Hematopoietic multipotent progenitor cell (in vitro differentiated cells): ENCODE data around the gene CCDC85A. TPM values are rescaled to one million over a fixed set of nuclear protein-coding genes. Genes with fewer than 3 reads are reported as not detected.

Experiments
- DNase-seq, 3 donors: peaks; one replicate each; pipeline ENCODE4 v3.0.0-alpha.2; 2011 to 2015; ENCODE audit warnings: low read depth in 2 of 3, low spot score in 2 of 3
- total RNA-seq: library from RNA; depleted of rRNA; stranded (reverse); fragments of >200 nt; gene quantifications from one replicate; pipeline ENCODE4 v1.2.3, GENCODE V29; 2012

CCDC85A gene
- total RNA-seq, 1 donor = 0.27 TPM

DNA sequence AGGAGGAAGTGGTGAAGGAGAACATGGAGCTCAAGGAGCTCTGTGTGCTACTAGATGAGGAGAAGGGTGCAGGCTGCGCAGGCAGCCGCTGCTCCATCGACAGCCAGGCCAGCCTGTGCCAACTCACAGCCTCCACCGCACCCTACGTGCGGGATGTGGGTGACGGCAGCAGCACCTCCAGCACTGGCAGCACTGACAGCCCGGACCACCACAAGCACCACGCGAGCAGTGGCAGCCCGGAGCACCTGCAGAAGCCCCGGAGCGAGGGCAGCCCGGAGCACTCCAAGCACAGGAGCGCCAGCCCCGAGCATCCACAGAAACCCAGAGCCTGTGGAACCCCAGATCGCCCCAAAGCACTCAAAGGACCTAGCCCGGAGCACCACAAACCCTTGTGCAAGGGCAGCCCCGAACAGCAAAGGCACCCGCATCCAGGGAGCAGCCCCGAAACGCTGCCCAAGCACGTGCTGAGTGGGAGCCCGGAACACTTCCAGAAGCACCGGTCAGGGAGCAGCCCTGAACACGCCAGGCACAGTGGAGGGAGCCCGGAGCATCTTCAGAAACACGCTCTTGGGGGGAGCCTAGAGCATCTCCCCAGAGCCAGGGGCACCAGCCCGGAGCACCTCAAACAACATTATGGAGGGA is 9.0 kb downstream of the CCDC85A start:
- no peak for DNase-seq

GRCh38 chr2:56195563-56195962 is 11.8 kb downstream of the CCDC85A start:
- peak in 1 of 3 donors; percentile 21 for DNase-seq

- DNase-seq = no peak
These were observed 14.0 kb downstream of the CCDC85A start for GRCh38 chr2:56197816-56198215.

DNA sequence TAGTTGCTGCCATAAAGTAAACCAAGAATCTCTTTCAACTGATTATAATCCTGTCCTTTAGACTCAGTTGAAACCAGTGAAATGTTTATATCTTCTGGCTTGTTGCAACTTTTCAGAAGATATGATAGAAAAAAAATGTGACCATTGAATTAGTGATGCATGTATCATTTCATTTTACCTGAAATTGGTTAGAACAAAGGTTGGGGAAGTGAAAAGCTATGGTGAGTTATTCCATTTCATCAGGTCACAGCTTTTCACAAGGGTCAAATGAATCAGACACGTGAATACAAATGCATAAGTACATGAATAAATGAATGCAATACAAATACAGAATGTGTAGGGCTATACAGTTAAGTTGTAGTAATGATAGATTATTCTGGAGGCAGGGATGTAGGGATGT is 15.1 kb downstream of the CCDC85A start:
- no peak for DNase-seq

DNA sequence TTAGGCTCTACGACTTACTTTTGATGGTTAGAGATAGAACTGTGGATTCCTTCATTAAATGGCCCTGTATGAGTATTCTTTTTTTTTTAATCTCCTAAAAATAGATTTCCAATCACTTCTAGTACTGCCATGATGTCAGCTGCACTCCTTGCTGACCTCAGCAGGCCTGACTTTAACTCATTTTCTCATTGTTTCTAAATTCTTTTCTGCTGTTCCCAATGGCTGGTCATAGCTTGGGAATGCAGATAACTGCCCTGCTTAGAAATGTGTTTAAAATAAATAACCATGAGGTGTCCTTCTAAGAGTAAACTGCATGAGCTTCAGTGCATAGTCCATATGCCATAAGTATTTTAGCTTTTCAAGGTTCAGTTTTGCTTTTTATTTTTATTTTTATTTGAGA is 15.7 kb downstream of the CCDC85A start:
- no peak for DNase-seq

GRCh38 chr2:56202381-56203121 is 18.8 kb downstream of the CCDC85A start:
- DNase-seq = no peak

- DNase-seq = no peak
These were observed 20.8 kb downstream of the CCDC85A start for GRCh38 chr2:56204556-56204955.

DNA sequence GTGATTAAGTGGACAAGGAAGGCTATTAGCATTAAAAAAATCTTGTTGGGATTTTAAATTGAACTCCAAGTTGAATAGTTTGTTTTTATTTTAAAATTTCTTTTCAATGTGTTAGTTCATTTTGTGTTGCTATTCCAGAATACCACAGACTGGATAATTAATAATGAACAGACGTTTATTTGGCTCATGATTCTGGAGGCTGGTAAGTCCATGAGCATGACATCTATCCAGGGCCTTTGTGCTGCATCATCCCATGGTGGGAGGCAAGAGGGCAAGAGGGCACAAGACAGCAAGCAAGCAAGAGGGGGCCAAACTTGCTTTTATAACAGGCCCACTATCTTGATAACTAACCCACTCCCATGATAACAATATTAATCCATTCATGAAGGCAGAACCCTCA is 22.5 kb downstream of the CCDC85A start:
- DNase-seq = no peak

DNA sequence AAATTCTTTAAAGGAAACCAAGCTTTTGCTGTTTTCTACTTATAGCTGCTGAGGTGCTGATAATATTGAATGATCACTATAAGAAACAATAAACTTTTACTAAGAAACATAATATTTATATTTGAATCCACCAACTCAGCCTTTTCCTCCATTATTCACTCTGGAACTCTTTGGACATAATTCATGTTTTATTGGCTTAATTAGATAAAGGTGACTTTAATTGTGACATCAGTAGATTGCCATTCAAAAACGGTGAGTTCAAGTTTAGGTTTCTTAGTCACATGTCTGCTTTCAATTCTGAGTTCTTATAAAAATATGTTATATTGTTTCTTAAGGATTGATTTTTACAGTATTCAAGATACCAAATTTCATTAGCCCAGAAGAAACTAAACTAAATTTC is 24.0 kb downstream of the CCDC85A start:
- no peak for DNase-seq

DNA sequence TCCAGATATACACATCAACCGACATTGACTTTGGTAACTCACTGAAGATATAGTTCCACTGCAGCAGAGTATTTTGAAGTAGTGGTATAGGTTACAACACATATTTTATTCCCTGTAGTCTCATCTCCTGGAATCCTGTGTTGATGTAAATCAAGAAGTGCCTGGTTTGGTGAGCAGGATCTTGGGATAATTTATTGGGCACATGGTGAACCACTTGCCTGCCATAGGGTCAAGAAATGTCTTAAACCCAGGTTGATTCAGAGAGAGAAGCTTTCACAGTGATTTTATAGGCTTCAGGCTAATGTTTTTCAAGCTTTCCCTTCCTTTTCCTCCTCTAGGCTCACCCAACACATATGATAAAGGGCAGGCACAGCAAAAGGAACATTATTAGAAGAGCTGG is 24.6 kb downstream of the CCDC85A start:
- no peak for DNase-seq

GRCh38 chr2:56209701-56210100 is 25.9 kb downstream of the CCDC85A start:
- no peak for DNase-seq

DNA sequence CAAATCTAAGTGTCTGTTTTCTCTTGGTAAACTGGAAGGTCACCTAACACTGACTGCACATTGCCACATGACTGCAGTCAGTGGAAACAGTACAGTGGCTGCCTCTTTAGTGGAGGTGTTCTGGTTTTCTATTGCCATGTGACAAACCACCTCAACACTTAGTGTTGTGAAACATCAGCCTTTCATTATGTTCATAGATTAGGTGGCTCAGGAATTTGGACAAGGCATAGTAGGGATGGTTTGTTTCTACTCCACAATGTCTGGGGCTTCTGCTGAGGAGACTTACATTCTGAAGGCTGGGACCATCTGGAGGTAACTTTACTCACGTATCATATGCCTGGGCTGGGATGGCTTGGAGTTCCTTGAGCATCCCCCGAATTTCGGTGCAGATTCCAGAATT is 26.5 kb downstream of the CCDC85A start:
- no peak for DNase-seq

GRCh38 chr2:56211048-56211447 is 27.3 kb downstream of the CCDC85A start:
- DNase-seq = no peak

GRCh38 chr2:56215911-56216310 is 32.1 kb downstream of the CCDC85A start:
- no peak for DNase-seq

DNA sequence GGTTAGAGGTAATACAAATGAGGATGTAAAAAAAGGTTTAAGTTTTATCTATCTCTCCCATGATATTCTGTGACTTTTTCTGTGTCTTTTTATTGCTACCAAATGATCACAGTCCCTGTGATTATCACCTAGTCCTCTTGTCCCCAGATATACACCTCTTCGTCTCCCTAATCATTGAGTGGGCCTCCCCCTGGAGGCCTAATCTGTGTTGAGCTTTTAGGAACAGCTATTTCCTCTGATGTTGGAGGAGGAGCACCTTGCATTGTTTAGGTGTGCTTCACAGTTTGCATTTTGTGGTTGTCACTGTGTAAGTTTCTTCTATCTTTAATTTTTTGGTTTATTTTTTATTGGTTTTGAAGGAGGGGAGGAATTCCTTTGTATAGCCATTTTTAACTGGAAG is 33.3 kb downstream of the CCDC85A start:
- no peak for DNase-seq

DNA sequence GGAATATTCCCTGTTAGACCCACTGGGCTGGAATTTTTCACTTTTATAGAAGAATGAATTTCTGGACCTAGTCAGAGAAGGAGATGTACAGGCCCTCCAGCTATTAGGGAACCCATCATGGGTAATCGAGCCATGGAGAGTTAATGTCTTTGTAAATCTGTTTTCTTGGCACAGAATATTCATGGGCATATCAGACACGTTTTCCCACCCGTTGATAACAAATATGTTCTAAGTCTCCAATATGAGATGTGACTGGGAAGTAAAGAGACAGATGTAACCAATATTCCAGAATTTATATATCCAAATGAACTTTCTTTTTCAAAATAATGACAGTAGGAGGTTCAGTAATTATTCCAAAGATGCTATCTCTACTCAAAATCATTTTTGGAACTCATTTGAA is 38.7 kb downstream of the CCDC85A start:
- no peak for DNase-seq

DNA sequence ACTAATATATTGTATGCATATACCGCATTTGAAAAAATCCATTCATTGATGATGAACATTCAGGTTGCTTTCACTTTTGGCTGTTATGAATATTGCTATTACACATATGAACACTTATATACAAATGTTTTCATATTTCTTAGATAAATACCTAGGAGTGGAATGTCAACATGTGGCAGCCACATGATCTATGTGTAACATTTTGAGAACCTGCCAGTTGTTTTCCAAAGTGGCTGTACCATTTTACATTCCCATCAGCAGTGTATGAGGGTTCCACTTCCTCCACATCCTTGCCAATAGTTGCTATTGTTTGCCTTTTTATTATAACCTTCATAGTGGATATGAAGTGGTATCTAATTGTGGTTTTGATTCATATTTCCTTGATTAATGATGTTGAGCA is 40.5 kb downstream of the CCDC85A start:
- no peak for DNase-seq

DNA sequence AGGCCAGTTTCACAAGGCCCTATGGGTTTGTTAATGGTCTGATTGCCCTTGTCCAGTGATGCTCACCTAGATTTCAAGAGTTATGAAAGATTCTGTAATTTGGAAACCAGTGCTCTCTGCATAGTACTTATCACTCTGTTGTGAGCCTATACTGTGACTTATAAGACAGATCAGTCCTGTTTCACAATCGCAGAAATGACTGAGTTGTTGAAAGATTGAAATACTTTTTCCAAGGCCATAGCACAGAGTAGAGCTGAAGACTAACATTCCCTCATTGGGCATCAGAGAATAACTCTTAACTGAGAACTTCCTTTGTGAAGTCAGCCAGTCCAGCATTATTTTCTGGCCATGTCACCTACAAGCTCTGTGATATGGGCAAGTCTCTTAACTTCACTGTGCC is 44.0 kb downstream of the CCDC85A start:
- DNase-seq = no peak

DNA sequence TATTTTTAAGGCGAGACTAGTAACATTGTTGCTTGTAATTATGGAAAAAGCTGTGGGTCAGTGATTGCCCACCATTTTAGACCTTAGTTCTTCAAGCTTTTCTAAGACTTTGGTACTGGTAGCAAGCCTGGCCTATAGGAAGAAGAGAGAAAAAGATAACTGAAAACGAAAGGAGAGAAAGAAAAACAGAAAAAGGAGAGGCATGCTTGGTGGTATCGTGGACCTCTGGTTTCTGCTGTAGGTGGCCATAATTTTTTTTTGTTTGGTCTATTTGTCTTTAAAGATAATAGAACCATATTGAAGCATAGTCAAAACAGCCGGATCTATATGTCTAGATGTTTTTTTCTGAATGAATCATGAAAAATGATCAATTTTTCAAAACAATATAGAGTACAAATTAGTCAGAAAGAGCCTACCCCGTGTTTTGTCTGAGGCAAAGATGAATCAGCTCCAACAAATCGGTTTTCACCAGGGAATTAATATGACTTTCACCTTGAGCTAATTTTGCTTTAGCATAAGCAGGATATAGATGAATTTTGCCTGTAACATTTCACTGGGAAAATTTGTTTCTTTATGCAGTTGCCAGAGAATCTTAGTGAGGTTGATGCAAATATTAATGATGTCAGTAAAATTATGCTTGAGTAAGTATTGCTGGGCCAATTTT is 45.7 kb downstream of the CCDC85A start:
- no peak for DNase-seq

GRCh38 chr2:56230156-56230555 is 46.4 kb downstream of the CCDC85A start:
- no peak for DNase-seq

GRCh38 chr2:56231361-56231760 is 47.6 kb downstream of the CCDC85A start:
- no peak for DNase-seq

DNA sequence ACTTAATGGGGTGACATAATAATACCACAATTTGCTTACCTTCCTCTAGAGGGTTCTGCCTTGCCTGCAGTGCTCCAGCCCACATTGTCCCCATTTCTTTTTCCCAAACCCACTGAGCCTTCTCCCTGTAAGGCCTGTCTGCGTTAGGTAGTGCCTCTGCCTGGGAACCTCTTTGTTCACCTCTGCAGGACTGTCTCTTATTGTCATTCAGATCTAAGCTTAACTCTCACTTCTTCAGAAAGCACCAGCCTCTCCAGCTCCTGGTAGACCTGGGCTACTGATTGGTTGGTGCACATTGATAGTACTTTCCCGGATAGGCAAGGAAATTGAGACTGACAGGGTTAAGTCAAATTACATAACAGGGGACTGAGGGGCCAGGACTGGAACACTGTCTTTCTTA is 49.1 kb downstream of the CCDC85A start:
- DNase-seq = no peak
